Fibroblast of pulmonary artery (primary cell): ENCODE measurements around the gene CSTA.

Experiments
- DNase-seq: peaks from one replicate; pipeline ENCODE4 v3.0.0-alpha.2; 2010; ENCODE audit warnings: low read depth
- H3K4me3 ChIP-seq: replicated peaks from 2 replicates; pipeline ENCODE4 v1.5.1; 2011; ENCODE audit warnings: low read depth, mild to moderate bottlenecking, control low read depth, low read length, moderate library complexity
- CTCF ChIP-seq: IDR thresholded peaks from 2 replicates; pipeline ENCODE4 v1.5.1; 2011; ENCODE audit warnings: mild to moderate bottlenecking, control low read depth, low read length, inconsistent platforms; ENCODE audit errors: missing control alignments

Gene CSTA, protein sequence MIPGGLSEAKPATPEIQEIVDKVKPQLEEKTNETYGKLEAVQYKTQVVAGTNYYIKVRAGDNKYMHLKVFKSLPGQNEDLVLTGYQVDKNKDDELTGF

GRCh38 chr3:122324871-122325323 is at the start of gene CSTA:
CSTA (plus strand) TSS chr3:122325248; CDS start chr3:122325293, 45 bp downstream.
- no peak within 1 kb of the TSS for H3K4me3 ChIP-seq
- peak; percentile 48 for DNase-seq
- TF ChIP-seq CTCF, result no peak

- no peak for TF ChIP-seq CTCF
- H3K4me3 ChIP-seq, result no peak overlapping the region
- no peak for DNase-seq
These were observed 43.2 kb upstream of the CSTA start for GRCh38 chr3:122281891-122282290.

DNA sequence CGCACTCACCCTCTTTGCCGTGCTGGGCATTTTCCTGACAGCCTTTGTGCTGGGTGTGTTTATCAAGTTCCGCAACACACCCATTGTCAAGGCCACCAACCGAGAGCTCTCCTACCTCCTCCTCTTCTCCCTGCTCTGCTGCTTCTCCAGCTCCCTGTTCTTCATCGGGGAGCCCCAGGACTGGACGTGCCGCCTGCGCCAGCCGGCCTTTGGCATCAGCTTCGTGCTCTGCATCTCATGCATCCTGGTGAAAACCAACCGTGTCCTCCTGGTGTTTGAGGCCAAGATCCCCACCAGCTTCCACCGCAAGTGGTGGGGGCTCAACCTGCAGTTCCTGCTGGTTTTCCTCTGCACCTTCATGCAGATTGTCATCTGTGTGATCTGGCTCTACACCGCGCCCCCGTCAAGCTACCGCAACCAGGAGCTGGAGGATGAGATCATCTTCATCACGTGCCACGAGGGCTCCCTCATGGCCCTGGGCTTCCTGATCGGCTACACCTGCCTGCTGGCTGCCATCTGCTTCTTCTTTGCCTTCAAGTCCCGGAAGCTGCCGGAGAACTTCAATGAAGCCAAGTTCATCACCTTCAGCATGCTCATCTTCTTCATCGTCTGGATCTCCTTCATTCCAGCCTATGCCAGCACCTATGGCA is 41.1 kb upstream of the CSTA start:
- no peak for TF ChIP-seq CTCF
- no peak overlapping the region for H3K4me3 ChIP-seq
- DNase-seq, result no peak

DNA sequence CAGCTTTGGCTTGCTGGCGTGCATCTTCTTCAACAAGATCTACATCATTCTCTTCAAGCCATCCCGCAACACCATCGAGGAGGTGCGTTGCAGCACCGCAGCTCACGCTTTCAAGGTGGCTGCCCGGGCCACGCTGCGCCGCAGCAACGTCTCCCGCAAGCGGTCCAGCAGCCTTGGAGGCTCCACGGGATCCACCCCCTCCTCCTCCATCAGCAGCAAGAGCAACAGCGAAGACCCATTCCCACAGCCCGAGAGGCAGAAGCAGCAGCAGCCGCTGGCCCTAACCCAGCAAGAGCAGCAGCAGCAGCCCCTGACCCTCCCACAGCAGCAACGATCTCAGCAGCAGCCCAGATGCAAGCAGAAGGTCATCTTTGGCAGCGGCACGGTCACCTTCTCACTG is 40.6 kb upstream of the CSTA start:
- no peak overlapping the region for H3K4me3 ChIP-seq
- TF ChIP-seq CTCF, result no peak
- no peak for DNase-seq

DNA sequence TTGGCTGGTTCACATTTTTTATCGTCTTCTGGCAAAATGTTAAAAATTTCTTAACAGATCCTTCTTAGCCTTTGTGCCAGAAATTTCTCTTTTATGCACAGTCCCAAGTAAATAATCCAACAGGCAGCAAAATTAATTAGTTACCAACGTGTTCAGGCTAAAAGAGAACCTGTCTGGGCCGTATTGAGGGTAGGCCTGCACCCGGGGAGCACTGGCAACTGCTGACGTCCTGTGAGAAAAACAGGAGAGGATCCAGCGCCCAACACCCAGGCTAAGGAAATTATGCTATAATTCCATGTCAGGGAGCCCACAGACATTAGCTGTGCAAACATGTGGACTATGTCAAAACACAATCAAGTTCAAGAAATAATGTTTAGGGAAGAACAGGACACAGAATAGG is 30.7 kb upstream of the CSTA start:
- no peak for TF ChIP-seq CTCF
- DNase-seq, result no peak
- no peak overlapping the region for H3K4me3 ChIP-seq

DNA sequence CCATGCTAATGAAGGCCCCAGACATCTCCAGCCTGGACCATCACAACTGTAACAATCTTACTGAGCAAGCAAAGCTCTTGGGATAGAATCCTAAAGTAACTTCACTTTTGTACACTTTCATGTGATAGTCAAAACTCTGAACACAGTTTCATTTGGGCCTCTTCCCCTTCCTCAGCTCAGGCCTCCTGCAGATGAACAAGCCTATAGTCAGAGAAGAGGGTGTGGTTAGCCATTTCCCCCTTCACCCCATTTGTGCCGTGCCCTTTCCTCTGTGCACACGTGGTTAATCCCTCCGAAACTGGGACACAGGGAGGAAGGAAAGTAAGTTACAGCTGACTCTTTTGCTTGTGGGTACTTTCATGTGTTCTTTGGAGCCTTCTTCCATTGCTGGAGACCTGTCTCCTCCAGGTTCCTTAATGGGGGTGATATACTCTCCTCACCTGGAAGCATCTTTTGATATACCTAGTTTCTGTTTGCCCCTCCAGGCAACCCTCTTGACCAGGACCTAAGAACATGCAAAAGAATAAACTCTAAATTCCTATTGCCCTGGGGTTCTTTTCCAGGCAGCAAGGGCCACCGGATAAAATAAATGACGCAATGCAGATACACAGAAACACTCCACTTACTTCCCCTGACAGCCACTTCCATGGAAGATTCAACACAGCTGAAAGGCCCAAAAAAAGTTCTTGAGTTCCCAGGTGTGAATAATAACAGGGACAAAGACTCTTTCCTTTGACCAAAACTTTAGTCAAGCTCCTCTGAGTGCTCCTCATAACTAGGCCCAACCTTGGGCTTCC is 29.6 kb upstream of the CSTA start:
- no peak for TF ChIP-seq CTCF
- no peak overlapping the region for H3K4me3 ChIP-seq
- DNase-seq, result no peak
